Neural progenitor cell (in vitro differentiated cells): ENCODE measurements around the gene CD59. TPM values are rescaled to one million over a fixed set of nuclear protein-coding genes. Genes with fewer than 3 reads are reported as not detected.

Experiments used
- DNase-seq: peaks from one replicate; pipeline ENCODE4 v3.0.0-alpha.2; 2016; ENCODE audit warnings: low spot score
- H2AFZ ChIP-seq: fragments of 200-600 bp; sonication (generic); replicated peaks from 2 replicates; pipeline ENCODE4 v1.6.1; 2016; ENCODE audit warnings: antibody characterized with exemption
- H3F3A ChIP-seq: fragments of 200-600 bp; sonication (generic); 2 replicates; pipeline ENCODE4 v1.6.1; 2016; ENCODE audit warnings: antibody characterized with exemption, low read depth
- H3K27ac ChIP-seq: fragments of 200-600 bp; sonication (generic); 2 replicates; pipeline ENCODE4 v1.5.1; 2016; ENCODE audit warnings: mild to moderate bottlenecking
- H3K27me3 ChIP-seq: fragments of 200-600 bp; sonication (generic); 2 replicates; pipeline ENCODE4 v1.6.1; 2016; ENCODE audit warnings: mild to moderate bottlenecking, moderate library complexity
- H3K36me3 ChIP-seq: fragments of 200-600 bp; sonication (generic); 2 replicates; pipeline ENCODE4 v1.5.1; 2016
- H3K4me1 ChIP-seq: fragments of 200-600 bp; sonication (generic); 2 replicates; pipeline ENCODE4 v1.6.1; 2016; ENCODE audit warnings: mixed run types
- H3K4me2 ChIP-seq: fragments of 200-600 bp; sonication (generic); 2 replicates; pipeline ENCODE4 v1.6.1; 2016
- H3K4me3 ChIP-seq: fragments of 200-600 bp; sonication (generic); 2 replicates; pipeline ENCODE4 v1.5.1; 2016
- H3K79me2 ChIP-seq: fragments of 200-600 bp; sonication (generic); 2 replicates; pipeline ENCODE4 v1.6.1; 2016; ENCODE audit warnings: low read depth
- H3K9ac ChIP-seq: fragments of 200-600 bp; sonication (generic); 2 replicates; pipeline ENCODE4 v1.6.1; 2016
- H3K9me3 ChIP-seq: fragments of 200-600 bp; sonication (generic); 2 replicates; pipeline ENCODE4 v1.5.1; 2016; ENCODE audit warnings: low read depth
- H4K20me1 ChIP-seq: fragments of 200-600 bp; sonication (generic); 2 replicates; pipeline ENCODE4 v1.6.1; 2016; ENCODE audit warnings: low read depth
- H3K27ac Mint-ChIP-seq: 3 replicates; pipeline ENCODE4 v1.8.0; 2021; ENCODE audit warnings: mixed read lengths
- H3K27me3 Mint-ChIP-seq: 2 replicates; pipeline ENCODE4 v1.8.0; 2022; ENCODE audit warnings: low read depth, mild to moderate bottlenecking, inconsistent platforms, moderate library complexity, mixed read lengths; ENCODE audit not compliant: insufficient read depth
- H3K36me3 Mint-ChIP-seq: 3 replicates; pipeline ENCODE4 v1.8.0; 2021; ENCODE audit warnings: mixed read lengths
- H3K4me1 Mint-ChIP-seq: 3 replicates; pipeline ENCODE4 v1.8.0; 2021; ENCODE audit warnings: mixed read lengths
- H3K4me3 Mint-ChIP-seq: 3 replicates; pipeline ENCODE4 v1.8.0; 2021; ENCODE audit warnings: mild to moderate bottlenecking, moderate library complexity, mixed read lengths
- H3K9me3 Mint-ChIP-seq: 3 replicates; pipeline ENCODE4 v1.8.0; 2020; ENCODE audit warnings: mixed read lengths
- CTCF ChIP-seq: fragments of 200-600 bp; sonication (generic); IDR thresholded peaks from 2 replicates; pipeline ENCODE4 v1.5.1; 2017; ENCODE audit warnings: antibody characterized with exemption, mild to moderate bottlenecking
- EZH2 ChIP-seq: fragments of 200-600 bp; sonication (generic); IDR thresholded peaks from 2 replicates; pipeline ENCODE4 v1.6.1; 2017; ENCODE audit warnings: antibody characterized with exemption, mild to moderate bottlenecking, moderate library complexity
- EZH2phosphoT487 ChIP-seq: fragments of 200-600 bp; sonication (generic); IDR thresholded peaks from 2 replicates; pipeline ENCODE4 v1.6.1; 2017; ENCODE audit warnings: antibody characterized with exemption
- total RNA-seq: library from RNA; depleted of rRNA; stranded (reverse); fragments of >200 nt; gene quantifications from 2 replicates; pipeline ENCODE4 v1.2.3, GENCODE V29; 2015; ENCODE audit warnings: low replicate concordance

The CD59 gene
- total RNA-seq, 1 donor from 2014 or later = 74.7 TPM

- Histone ChIP-seq H3K4me3 (no peak overlapping the region), H3K27me3 (no peaks in the 10 kb centered on the region), H4K20me1 (no peaks in the 10 kb centered on the region), H3K4me1 (peaks cover 25% of the 10 kb centered on the region), H2AFZ (no peak overlapping the region), H3K36me3 (no peaks in the 10 kb centered on the region), H3F3A (peaks cover 5% of the 10 kb centered on the region), H3K4me2 (no peak overlapping the region), H3K9ac (no peak overlapping the region), H3K79me2 (no peaks in the 10 kb centered on the region), H3K27ac (no peak overlapping the region), H3K9me3 (no peaks in the 10 kb centered on the region)
- peaks cover 9% of the 10 kb centered on the region for H3K27me3 Mint-ChIP-seq
- H3K9me3 Mint-ChIP-seq = no peaks in the 10 kb centered on the region
- DNase-seq = no peak
- H3K4me1 Mint-ChIP-seq = peaks cover 37% of the 10 kb centered on the region
- H3K36me3 Mint-ChIP-seq = no peaks in the 10 kb centered on the region
- TF ChIP-seq EZH2phosphoT487 (no peak), CTCF (no peak), EZH2 (no peak)
- no peak overlapping the region for H3K27ac Mint-ChIP-seq
- H3K4me3 Mint-ChIP-seq = no peak overlapping the region
These were observed 47.1 kb downstream of the CD59 start for GRCh38 chr11:33689085-33689484.

GRCh38 chr11:33687733-33688479 is 48.3 kb downstream of the CD59 start:
- peaks cover 9% of the 10 kb centered on the region for H3K27me3 Mint-ChIP-seq
- H3K4me1 Mint-ChIP-seq = peaks cover 35% of the 10 kb centered on the region
- Histone ChIP-seq H3K27me3 (no peaks in the 10 kb centered on the region), H3F3A (peaks cover 15% of the 10 kb centered on the region), H3K27ac (no peak overlapping the region), H3K4me3 (no peak overlapping the region), H3K36me3 (no peaks in the 10 kb centered on the region), H3K9ac (no peak overlapping the region), H3K4me1 (peaks cover 36% of the 10 kb centered on the region), H2AFZ (peak overlapping the region; percentile 46), H3K79me2 (no peaks in the 10 kb centered on the region), H4K20me1 (no peaks in the 10 kb centered on the region), H3K4me2 (no peak overlapping the region), H3K9me3 (no peaks in the 10 kb centered on the region)
- DNase-seq = peak; percentile 75
- H3K27ac Mint-ChIP-seq = no peak overlapping the region
- no peak overlapping the region for H3K4me3 Mint-ChIP-seq
- H3K9me3 Mint-ChIP-seq = no peaks in the 10 kb centered on the region
- TF ChIP-seq CTCF (peak; percentile 92), EZH2phosphoT487 (no peak)
- no peaks in the 10 kb centered on the region for H3K36me3 Mint-ChIP-seq

- H3K9me3 Mint-ChIP-seq = no peaks in the 10 kb centered on the region
- Histone ChIP-seq H4K20me1 (no peaks in the 10 kb centered on the region), H3K4me3 (no peak overlapping the region), H3K9ac (no peak overlapping the region), H3K36me3 (no peaks in the 10 kb centered on the region), H3K4me2 (no peak overlapping the region), H2AFZ (no peak overlapping the region), H3K27ac (no peak overlapping the region), H3F3A (peaks cover 15% of the 10 kb centered on the region), H3K4me1 (peaks cover 20% of the 10 kb centered on the region), H3K79me2 (no peaks in the 10 kb centered on the region), H3K9me3 (no peaks in the 10 kb centered on the region), H3K27me3 (no peaks in the 10 kb centered on the region)
- peaks cover 6% of the 10 kb centered on the region for H3K27me3 Mint-ChIP-seq
- H3K27ac Mint-ChIP-seq = no peak overlapping the region
- H3K36me3 Mint-ChIP-seq = no peaks in the 10 kb centered on the region
- TF ChIP-seq CTCF = no peak
- no peak for TF ChIP-seq EZH2
- no peak for TF ChIP-seq EZH2phosphoT487
- peaks cover 18% of the 10 kb centered on the region for H3K4me1 Mint-ChIP-seq
- no peak for DNase-seq
- no peak overlapping the region for H3K4me3 Mint-ChIP-seq
These were observed 51.1 kb downstream of the CD59 start for GRCh38 chr11:33685082-33685481.
